GM23338 (cell line): ENCODE results near the gene TDG. TPM values are rescaled to one million over a fixed set of nuclear protein-coding genes. Genes with fewer than 3 reads are reported as not detected.

Source experiments
- ATAC-seq: fragments of 200-7000 bp; cut with Tn5 transposase; 3 replicates; pipeline ENCODE4 v1.9.1; 2020
- DNase-seq: peaks from one replicate; pipeline ENCODE4 v3.0.0-alpha.2; 2015; ENCODE audit warnings: low spot score
- H2AFZ ChIP-seq: fragments of 200-600 bp; sonication (generic); 2 replicates; pipeline ENCODE4 v1.8.0; 2016; ENCODE audit warnings: antibody characterized with exemption, mild to moderate bottlenecking, moderate library complexity
- H3F3A ChIP-seq: fragments of 200-600 bp; sonication (generic); replicated peaks from 2 replicates; pipeline ENCODE4 v1.8.0; 2017; ENCODE audit warnings: antibody characterized with exemption, mixed run types, low read depth
- H3K27ac ChIP-seq: fragments of 200-600 bp; sonication (generic); 2 replicates; pipeline ENCODE4 v1.6.1; 2016; ENCODE audit warnings: low read depth
- H3K27me3 ChIP-seq: fragments of 200-600 bp; sonication (generic); 2 replicates; pipeline ENCODE4 v1.8.0; 2016; ENCODE audit warnings: mild to moderate bottlenecking, mixed run types, moderate library complexity; ENCODE audit not compliant: insufficient read depth
- H3K36me3 ChIP-seq: fragments of 200-600 bp; sonication (generic); 2 replicates; pipeline ENCODE4 v1.8.0; 2016; ENCODE audit warnings: mild to moderate bottlenecking; ENCODE audit not compliant: insufficient read depth
- H3K4me1 ChIP-seq: fragments of 200-600 bp; sonication (generic); 2 replicates; pipeline ENCODE4 v1.8.0; 2016; ENCODE audit warnings: mild to moderate bottlenecking, moderate library complexity; ENCODE audit not compliant: insufficient read depth
- H3K4me2 ChIP-seq: fragments of 200-600 bp; sonication (generic); 2 replicates; pipeline ENCODE4 v1.7.1; 2017; ENCODE audit warnings: mixed run types
- H3K4me3 ChIP-seq: fragments of 200-600 bp; sonication (generic); 2 replicates; pipeline ENCODE4 v1.6.1; 2016; ENCODE audit warnings: mixed run types
- H3K79me2 ChIP-seq: fragments of 200-600 bp; sonication (generic); replicated peaks from 2 replicates; pipeline ENCODE4 v1.8.0; 2017; ENCODE audit warnings: mild to moderate bottlenecking; ENCODE audit not compliant: insufficient read depth
- H3K9me2 ChIP-seq: fragments of 200-600 bp; sonication (generic); 2 replicates; pipeline ENCODE4 v1.8.0; 2017; ENCODE audit not compliant: insufficient read depth
- H4K20me1 ChIP-seq: fragments of 200-600 bp; sonication (generic); replicated peaks from 2 replicates; pipeline ENCODE4 v1.8.0; 2017; ENCODE audit warnings: mild to moderate bottlenecking; ENCODE audit not compliant: insufficient read depth
- H3K27ac Mint-ChIP-seq: 2 replicates; pipeline ENCODE4 v1.8.0; 2020; ENCODE audit warnings: inconsistent platforms, mild to moderate bottlenecking, moderate library complexity, mixed read lengths
- H3K27me3 Mint-ChIP-seq: 3 replicates; pipeline ENCODE4 v1.8.0; 2022; ENCODE audit warnings: low read depth, mild to moderate bottlenecking, moderate library complexity, mixed read lengths, inconsistent platforms; ENCODE audit not compliant: insufficient read depth, poor library complexity
- H3K36me3 Mint-ChIP-seq: 3 replicates; pipeline ENCODE4 v1.8.0; 2021; ENCODE audit warnings: low read depth, mild to moderate bottlenecking, inconsistent platforms, moderate library complexity, mixed read lengths
- H3K4me1 Mint-ChIP-seq: 3 replicates; pipeline ENCODE4 v1.8.0; 2020; ENCODE audit warnings: mild to moderate bottlenecking, inconsistent platforms, mixed read lengths
- H3K4me3 Mint-ChIP-seq: 3 replicates; pipeline ENCODE4 v1.8.0; 2021; ENCODE audit warnings: moderate library complexity, mild to moderate bottlenecking, inconsistent platforms, mixed read lengths
- H3K9me3 Mint-ChIP-seq: 3 replicates; pipeline ENCODE4 v1.8.0; 2020; ENCODE audit warnings: moderate library complexity, mild to moderate bottlenecking, inconsistent platforms, mixed read lengths
- CREB1 ChIP-seq: fragments of 250-450 bp; sonication (Bioruptor Pico); IDR thresholded peaks from 2 replicates; pipeline ENCODE4 v1.5.0; 2020; ENCODE audit warnings: low read depth, mild to moderate bottlenecking, moderate library complexity
- CTCF ChIP-seq, 2 experiments: fragments of 200-600 bp in 1 of 2; sonication (generic) in 1 of 2; conservative IDR thresholded peaks; 2 replicates each; pipeline versions ENCODE4 v1.5.1 to v1.6.1; 2016 to 2017; ENCODE audit warnings: antibody characterized with exemption in 2 of 2, low read depth in 2 of 2, mild to moderate bottlenecking in 2 of 2, moderate library complexity in 1 of 2
- ETS1 ChIP-seq: IDR thresholded peaks from 2 replicates; pipeline ENCODE4 v1.6.1; 2016; ENCODE audit warnings: antibody characterized with exemption
- EZH2phosphoT487 ChIP-seq: fragments of 200-600 bp; sonication (generic); IDR thresholded peaks from one replicate; pipeline ENCODE4 v1.8.1; 2018; ENCODE audit warnings: antibody characterized with exemption; ENCODE audit not compliant: unreplicated experiment
- JUNB ChIP-seq: IDR thresholded peaks from one replicate; pipeline ENCODE4 v1.6.1; 2016; ENCODE audit warnings: antibody characterized with exemption; ENCODE audit not compliant: unreplicated experiment
- POLR2AphosphoS5 ChIP-seq: IDR thresholded peaks from 2 replicates; pipeline ENCODE4 v1.6.1; 2016; ENCODE audit warnings: antibody characterized with exemption, low read depth
- REST ChIP-seq: IDR thresholded peaks from one replicate; pipeline ENCODE4 v1.6.1; 2018; ENCODE audit warnings: antibody characterized with exemption; ENCODE audit not compliant: unreplicated experiment
- ZNF114 ChIP-seq: fragments of 250-450 bp; sonication (Bioruptor Pico); IDR thresholded peaks from 2 replicates; pipeline ENCODE4 v1.5.0; 2020; ENCODE audit warnings: mild to moderate bottlenecking, moderate library complexity
- ZNF331 ChIP-seq: fragments of 250-450 bp; sonication (Bioruptor Pico); IDR thresholded peaks from 2 replicates; pipeline ENCODE4 v1.5.0; 2020; ENCODE audit warnings: low read depth, mild to moderate bottlenecking, moderate library complexity
- ZNF462 ChIP-seq: fragments of 250-450 bp; sonication (Bioruptor Pico); IDR thresholded peaks from 2 replicates; pipeline ENCODE4 v1.5.0; 2020; ENCODE audit warnings: mild to moderate bottlenecking, moderate library complexity
- polyA plus RNA-seq: library from polyadenylated mRNA; unstranded; fragments of >200 nt; fragmentation: Nextera tagmentation; extraction: Ambion mirVana; gene quantifications from 2 replicates; pipeline ENCODE4 v1.2.1, GENCODE V29; 2016
- total RNA-seq: library from RNA; depleted of rRNA; stranded (reverse); fragments of >200 nt; shearing (Covaris generic); gene quantifications from 2 replicates; pipeline ENCODE4 v1.2.3, GENCODE V29; 2014

Gene TDG
- total and polyA plus RNA-seq, 2 experiments from 2014 or later: 57.0 to 66.2 TPM

GRCh38 chr12:103986829-103987228 is 21.2 kb downstream of the TDG start:
- H3K27me3 ChIP-seq: no peaks in the 10 kb centered on the region
- H3K4me3 ChIP-seq: no peak overlapping the region
- Mint-ChIP-seq H3K27me3 (no peaks in the 10 kb centered on the region), H3K27ac (no peak overlapping the region), H3K4me3 (no peak overlapping the region), H3K36me3 (peaks cover 48% of the 10 kb centered on the region; the same call in 2 of the 3 replicates), H3K9me3 (no peaks in the 10 kb centered on the region), H3K4me1 (no peaks in the 10 kb centered on the region)
- no peaks in the 10 kb centered on the region for H3K9me2 ChIP-seq
- no peak for ATAC-seq
- no peaks in the 10 kb centered on the region for H3K4me1 ChIP-seq
- 0 out of 2 replicates have a peak, but pooled peaks cover 13% of the 10 kb centered on the region for H3F3A ChIP-seq
- peaks cover 51% of the 10 kb centered on the region for H3K36me3 ChIP-seq
- no peak overlapping the region for H3K4me2 ChIP-seq
- TF ChIP-seq CREB1 (no peak), REST (no peak), ZNF114 (no peak), EZH2phosphoT487 (no peak), JUNB (no peak), ZNF331 (no peak), POLR2AphosphoS5 (no peak), CTCF (conservative IDR thresholded peaks at IDR 0.05; ENCODE audit: low read depth in 2 of 2) (no peak)
- no peak overlapping the region for H3K27ac ChIP-seq
- H4K20me1 ChIP-seq: peaks cover 5% of the 10 kb centered on the region; the same call in 1 of the 2 replicates
- no peak overlapping the region for H2AFZ ChIP-seq
- no peaks in the 10 kb centered on the region for H3K79me2 ChIP-seq
- DNase-seq: no peak

- Mint-ChIP-seq H3K27ac (no peak overlapping the region), H3K36me3 (peaks cover under 1% of the 10 kb centered on the region; the same call in 1 of the 3 replicates), H3K4me1 (no peaks in the 10 kb centered on the region), H3K9me3 (no peaks in the 10 kb centered on the region), H3K27me3 (no peaks in the 10 kb centered on the region), H3K4me3 (no peak overlapping the region)
- Histone ChIP-seq H3K9me2 (no peaks in the 10 kb centered on the region), H3K4me1 (no peaks in the 10 kb centered on the region), H3K4me3 (no peak overlapping the region), H3K27me3 (no peaks in the 10 kb centered on the region), H3K27ac (no peak overlapping the region), H3F3A (0 out of 2 replicates have a peak, but pooled peaks cover 5% of the 10 kb centered on the region), H3K79me2 (no peaks in the 10 kb centered on the region), H2AFZ (no peak overlapping the region), H4K20me1 (no peaks in the 10 kb centered on the region; the same call in 1 of the 2 replicates), H3K4me2 (no peak overlapping the region), H3K36me3 (no peaks in the 10 kb centered on the region)
- DNase-seq (no peak), ATAC-seq (no peak)
- TF ChIP-seq ZNF114: no peak
- TF ChIP-seq ZNF331: no peak
- TF ChIP-seq JUNB: no peak
- TF ChIP-seq ZNF462: no peak
- no peak for TF ChIP-seq POLR2AphosphoS5
- no peak for TF ChIP-seq ETS1
These were observed 28.6 kb downstream of the TDG start for GRCh38 chr12:103994235-103994634.
